HG02981 (cell line): ENCODE results near the gene DACT3.

ENCODE experiments used
- ATAC-seq: cut with Tn5 transposase; IDR thresholded peaks from one replicate; pipeline ENCODE4 v1.9.1; 2021; ENCODE audit warnings: mild to moderate bottlenecking, moderate library complexity; ENCODE audit not compliant: unreplicated experiment

DACT3 gene

DNA sequence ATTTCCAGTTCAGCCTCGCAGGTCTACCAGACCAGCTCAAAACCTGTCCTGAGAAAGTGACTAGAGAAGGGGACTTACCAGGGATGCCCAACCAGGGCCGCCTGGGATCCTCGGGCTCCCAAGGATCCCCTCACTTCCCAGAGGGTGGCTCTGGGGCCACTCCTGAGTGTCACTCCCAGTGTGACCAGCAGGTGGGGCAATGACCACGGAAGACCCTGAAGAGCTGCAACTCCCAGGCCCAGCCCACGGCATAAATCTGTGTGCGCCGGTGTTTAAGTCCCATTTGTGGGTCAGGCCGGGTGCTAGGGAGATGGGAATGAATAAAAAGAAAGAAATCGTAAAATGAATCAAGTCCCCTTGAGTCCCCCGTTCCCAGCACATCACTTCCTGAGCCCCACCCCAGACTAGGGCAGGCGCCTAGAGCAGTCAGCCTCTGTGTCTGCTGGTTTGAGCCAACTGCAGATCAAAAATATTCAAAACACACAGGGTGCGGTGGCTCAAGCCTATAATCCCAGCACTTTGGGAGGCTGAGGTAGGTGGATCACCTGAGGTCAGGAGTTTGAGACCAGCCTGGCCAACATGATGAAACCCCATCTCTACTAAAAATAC lies 46.8 kb downstream of the DACT3 start:
- ATAC-seq, result no peak

DNA sequence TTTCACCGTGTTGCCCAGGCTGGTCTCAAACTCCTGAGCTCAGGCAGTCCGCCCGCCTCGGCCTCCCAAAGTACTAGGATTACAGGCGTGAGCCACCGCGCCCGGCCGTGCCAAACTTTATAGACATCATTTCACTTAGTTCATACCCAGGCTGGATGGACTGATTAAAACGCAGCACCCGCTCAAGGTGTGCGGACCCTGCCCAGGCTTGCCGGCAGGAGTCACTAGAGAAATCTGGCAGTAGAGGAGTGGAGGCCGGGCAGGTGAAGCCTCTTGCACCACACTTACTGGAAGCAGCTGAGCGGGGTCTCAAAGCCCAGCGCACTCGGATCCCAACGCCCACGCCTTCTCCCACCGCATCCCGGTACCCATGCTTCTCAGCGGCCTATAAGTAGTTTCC lies 47.5 kb downstream of the DACT3 start:
- ATAC-seq, result no peak

DNA sequence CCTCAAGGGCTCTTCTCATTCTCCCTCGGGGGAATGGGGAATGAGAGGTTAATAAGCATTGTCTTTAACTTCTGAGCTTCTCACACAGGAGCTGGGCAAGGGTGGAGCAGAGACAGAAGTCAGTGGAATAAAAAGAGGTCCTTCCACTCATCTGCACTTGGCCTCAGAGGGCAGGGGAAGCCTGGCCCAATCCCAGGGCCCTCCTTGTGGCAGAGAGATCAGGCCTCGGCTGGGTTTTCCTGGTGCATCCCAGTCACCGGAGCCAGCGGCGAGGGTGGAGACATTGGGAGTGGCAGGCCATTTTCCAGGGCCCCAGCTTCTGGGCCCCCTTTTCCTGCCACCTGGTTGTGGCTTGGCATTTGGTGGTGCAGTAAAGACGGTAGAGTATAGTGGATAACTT lies 49.2 kb downstream of the DACT3 start:
- ATAC-seq, result no peak

DNA sequence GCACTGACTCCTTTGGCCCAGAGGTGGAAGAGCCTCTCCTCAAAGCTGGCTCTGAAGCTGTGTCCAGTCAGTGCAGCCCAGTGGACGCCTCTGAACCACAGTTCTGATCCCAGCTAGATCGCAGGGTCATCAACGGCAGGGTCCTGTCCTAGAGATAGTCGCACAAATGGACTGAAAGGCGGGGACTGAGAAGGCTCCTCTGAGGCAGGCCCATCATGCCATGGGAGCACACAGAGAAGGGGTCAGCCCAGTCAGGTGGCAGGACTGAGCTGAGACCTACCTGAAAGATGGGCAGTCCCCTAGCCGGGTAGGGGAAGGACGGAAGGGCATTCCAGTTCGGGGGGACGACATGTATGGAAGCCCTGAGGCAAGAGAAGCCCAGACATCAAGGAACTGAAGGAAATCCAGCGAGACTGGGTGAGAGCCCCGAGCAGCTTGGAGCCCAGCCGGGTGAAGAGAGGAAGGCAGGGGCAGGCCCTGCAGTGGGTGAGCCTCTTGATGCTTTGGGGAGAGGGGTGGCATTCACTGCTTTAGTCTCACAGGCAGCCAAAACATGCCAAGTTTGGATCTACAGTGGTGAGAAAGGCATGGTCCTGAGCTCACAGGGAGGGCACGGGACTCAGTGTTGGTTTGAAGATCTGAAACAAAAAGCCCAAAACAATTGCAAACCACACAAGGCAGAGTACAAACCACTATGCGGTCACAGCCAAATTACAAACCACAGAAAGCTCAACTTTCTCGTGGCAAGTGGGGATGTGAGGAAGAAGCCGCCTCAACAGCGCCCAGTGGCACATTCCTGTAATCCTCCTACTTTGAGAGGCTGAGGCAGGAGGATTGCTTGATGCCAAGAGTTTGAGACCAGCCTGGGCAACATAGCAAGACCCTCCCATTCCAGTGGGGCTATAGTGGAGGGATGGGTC lies 49.9 kb downstream of the DACT3 start:
- no peak for ATAC-seq

DNA sequence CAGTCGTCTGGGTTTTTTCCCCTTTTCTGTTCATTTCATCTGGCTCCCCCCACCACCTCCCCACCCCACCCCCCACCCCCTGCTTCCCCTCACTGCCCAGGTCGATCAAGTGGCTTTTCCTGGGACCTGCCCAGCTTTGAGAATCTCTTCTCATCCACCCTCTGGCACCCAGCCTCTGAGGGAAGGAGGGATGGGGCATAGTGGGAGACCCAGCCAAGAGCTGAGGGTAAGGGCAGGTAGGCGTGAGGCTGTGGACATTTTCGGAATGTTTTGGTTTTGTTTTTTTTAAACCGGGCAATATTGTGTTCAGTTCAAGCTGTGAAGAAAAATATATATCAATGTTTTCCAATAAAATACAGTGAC lies 50.6 kb downstream of the DACT3 start:
- no peak for ATAC-seq

DNA sequence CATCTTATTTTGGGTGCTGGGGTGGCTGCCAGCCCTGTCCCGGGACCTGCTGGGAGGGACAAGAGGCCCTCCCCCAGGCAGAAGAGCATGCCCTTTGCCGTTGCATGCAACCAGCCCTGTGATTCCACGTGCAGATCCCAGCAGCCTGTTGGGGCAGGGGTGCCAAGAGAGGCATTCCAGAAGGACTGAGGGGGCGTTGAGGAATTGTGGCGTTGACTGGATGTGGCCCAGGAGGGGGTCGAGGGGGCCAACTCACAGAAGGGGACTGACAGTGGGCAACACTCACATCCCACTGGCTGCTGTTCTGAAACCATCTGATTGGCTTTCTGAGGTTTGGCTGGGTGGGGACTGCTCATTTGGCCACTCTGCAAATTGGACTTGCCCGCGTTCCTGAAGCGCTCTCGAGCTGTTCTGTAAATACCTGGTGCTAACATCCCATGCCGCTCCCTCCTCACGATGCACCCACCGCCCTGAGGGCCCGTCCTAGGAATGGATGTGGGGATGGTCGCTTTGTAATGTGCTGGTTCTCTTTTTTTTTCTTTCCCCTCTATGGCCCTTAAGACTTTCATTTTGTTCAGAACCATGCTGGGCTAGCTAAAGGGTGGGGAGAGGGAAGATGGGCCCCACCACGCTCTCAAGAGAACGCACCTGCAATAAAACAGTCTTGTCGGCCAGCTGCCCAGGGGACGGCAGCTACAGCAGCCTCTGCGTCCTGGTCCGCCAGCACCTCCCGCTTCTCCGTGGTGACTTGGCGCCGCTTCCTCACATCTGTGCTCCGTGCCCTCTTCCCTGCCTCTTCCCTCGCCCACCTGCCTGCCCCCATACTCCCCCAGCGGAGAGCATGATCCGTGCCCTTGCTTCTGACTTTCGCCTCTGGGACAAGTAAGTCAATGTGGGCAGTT lies 51.2 kb downstream of the DACT3 start:
- ATAC-seq, result no peak

DNA sequence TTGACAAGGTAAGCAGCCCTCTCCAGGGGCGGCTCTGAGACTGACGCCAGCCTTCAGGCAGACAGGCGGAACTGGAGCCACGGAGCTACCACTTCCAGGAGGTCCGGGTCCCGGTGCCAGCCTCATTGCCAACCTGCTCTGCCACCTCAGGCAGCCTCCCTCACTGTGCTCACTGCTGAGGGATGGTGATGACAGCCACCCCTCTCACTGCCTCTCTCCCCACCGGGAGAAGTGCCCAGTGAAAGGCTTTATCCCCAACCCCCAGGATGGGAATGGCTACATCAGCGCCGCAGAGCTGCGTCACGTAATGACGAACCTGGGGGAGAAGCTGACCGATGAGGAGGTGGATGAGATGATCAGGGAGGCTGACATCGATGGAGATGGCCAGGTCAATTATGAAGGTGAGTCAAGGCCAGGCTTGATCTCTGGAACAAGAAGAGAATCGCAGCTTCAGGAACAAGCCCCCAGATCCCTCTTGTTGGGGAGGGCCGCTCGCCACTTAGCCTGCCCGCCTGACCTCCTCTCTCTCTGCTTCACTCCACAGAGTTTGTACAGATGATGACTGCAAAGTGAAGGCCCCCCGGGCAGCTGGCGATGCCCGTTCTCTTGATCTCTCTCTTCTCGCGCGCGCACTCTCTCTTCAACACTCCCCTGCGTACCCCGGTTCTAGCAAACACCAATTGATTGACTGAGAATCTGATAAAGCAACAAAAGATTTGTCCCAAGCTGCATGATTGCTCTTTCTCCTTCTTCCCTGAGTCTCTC lies 52.2 kb downstream of the DACT3 start:
- no peak for ATAC-seq

DNA sequence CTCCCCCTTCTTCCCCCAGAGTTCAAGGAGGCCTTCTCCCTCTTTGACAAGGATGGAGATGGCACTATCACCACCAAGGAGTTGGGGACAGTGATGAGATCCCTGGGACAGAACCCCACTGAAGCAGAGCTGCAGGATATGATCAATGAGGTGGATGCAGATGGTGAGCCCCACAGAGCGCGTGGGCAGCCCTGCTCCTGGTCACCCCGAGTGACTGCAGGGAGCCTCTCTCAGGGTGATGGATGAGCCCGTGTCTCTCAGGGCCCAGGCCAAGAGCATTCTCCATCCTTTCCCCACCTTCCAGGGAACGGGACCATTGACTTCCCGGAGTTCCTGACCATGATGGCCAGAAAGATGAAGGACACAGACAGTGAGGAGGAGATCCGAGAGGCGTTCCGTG lies 52.8 kb downstream of the DACT3 start:
- no peak for ATAC-seq

DNA sequence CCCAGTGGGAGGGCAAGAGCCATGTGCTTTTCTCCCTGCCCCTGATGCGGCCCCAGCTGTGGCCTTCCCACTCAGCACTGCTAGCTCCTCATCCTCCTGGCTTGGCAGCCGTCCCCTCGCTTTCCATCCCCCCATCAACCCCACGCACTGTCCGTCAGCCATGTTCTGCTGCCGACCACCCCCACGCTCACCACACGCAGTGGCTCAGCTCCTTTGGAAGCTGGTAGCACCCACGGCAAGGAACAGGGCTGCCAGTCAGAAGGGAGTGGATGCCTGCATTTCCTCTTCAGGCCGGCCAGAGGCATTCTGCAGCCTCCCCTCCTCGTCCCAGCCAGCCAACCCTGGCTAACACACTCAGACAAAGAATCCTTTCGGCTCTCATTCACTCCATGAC lies 53.5 kb downstream of the DACT3 start:
- no peak for ATAC-seq

DNA sequence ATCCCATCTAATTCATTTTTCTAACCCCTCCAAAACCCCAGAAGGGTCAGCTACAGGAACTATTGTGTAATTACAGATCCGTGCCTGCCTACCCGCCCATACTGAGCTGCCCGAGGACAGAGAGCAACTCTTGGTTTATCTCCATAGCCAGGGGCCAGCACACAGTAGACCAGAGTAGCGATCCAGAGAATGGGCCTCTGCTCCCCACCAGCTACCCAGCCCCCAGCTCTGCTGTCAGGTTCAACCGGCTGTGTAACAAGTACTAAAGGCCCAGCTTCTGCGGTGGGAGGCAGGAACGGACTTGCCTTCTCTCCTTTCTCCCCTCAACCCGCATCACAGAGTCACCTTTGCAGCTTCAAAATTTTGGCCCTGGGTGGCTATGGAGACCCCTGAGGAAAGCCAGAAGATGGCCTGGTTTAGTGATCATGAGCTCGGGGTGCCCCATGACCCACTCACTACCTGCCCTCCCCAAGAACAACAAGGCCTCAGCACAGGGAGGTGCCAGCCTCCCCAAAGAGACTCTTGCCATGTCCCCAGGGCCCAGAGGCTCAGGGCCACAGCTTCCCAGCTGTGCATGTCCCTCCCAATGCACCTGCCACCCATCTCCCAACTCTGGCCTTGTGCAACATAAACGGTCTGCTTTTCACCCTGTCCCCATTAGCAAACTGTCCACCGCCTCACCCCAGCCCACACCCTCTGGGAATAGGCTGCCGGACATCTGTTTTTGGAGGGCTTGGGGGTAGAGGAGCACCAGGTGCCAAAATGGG lies 54.1 kb downstream of the DACT3 start:
- ATAC-seq, result no peak

DNA sequence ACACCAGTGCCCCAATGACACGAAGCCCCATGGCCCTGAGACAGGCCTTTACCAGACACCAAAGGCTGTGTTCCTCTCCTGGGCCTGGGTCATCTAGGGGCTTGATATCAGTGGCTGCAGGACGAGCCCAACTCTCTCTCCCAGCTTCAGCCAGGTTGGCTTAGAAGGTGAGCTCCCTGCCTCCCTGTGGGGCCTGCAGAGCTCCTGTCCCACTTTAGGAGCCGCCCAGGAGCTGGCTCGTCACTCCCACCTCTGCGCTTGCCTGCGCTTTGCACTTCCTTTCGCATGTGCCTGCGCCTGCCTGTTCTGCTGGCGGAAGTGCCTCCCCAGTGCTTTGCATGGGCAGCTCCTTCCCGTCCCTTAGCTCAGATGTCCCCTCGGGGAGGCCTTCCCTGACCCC lies 55.0 kb downstream of the DACT3 start:
- ATAC-seq, result no peak

DNA sequence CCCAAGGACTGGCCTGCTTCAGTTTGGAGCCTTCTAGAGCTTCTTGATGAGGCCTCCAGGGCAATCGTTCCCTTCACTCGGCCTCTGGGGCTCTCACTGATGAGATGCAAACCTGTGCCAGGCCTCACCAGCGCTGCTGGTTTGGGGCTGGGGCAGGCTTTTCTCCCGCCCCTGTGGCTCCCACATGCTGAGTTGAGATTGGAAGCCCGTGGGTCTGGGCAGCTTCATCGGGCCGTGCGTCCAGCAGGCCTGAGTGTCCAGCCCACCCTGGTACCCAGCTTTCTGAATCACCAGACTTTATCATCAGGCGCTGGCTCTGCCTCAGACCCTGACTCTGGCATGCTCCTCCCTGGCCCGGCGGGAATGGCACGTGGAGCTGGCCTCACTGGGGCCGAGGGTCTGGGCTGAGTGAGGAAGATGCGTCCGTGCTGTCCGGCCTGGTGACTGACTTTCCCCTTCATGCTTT lies 55.6 kb downstream of the DACT3 start:
- ATAC-seq, result no peak

DNA sequence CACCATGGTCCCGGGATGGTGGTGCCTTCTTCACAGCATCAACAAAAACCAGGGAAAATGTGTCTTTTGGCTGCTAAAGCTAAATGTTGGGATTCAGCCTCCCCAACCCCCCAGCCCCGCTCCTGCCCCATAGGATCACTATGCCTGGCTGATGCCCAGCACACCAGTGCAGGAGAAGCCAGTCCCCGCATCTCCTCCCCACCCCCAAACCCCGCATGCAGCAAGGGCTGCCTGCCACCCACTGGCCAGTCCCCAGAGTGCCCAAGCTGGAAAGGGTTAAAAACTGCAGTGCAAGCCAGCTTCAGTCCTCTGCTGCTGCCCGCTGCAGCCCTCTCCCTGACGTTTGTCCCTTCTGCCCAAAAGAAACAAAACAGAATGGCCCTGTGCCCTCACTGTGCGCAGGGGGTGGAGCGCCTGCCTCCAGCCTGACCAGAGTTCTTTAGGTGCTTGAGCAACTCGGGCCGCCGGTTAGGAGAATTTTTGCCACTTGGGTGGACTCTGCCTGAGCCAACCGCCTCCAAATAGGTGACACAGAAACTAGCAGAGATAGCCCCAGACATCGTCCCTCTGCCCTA lies 56.1 kb downstream of the DACT3 start:
- no peak for ATAC-seq

DNA sequence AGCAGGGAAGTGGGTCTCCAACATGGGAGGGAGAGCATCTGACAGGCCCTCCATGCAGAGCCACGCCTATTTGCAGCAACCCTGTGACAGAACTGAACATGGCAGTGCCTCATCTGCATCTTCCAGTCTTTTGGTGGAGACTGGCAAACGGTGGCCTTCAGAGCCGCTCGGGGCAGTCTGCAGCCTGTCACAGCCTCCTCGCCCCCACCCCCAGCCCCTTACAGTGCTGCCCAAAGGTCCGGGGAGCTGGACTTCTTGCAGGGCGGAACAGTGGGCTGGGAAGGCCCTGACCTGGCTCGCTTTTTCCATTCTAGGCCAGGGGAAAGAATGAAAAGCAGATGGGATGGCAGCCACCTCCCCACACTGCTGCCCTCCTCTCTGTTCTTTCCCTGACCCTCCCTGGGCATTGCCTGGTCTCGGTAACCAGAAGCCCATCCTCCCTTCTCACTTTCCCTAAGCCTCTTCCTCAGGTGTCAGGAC lies 57.2 kb downstream of the DACT3 start:
- ATAC-seq, result no peak

DNA sequence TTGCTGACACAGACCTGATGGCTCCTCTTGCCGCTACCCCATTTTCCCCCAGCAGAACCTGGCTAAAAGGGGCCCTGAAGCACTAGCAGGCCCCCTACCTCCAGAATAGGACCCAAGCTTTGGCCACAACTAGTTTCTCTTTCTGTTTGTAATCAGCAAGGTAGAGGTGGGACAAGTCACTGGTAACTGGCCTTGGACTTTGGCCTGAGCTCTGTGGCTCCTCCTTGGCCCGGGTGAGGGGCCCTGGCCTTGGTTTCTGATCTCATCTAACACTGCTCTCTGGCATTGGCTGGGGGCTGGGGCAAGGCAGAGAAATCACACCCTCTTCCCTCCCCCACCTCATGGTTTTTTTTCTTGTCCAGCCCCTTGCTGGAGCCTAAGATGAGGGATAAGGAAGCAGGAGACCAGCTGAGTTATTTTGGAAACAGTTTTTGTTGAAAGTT lies 57.8 kb downstream of the DACT3 start:
- no peak for ATAC-seq

DNA sequence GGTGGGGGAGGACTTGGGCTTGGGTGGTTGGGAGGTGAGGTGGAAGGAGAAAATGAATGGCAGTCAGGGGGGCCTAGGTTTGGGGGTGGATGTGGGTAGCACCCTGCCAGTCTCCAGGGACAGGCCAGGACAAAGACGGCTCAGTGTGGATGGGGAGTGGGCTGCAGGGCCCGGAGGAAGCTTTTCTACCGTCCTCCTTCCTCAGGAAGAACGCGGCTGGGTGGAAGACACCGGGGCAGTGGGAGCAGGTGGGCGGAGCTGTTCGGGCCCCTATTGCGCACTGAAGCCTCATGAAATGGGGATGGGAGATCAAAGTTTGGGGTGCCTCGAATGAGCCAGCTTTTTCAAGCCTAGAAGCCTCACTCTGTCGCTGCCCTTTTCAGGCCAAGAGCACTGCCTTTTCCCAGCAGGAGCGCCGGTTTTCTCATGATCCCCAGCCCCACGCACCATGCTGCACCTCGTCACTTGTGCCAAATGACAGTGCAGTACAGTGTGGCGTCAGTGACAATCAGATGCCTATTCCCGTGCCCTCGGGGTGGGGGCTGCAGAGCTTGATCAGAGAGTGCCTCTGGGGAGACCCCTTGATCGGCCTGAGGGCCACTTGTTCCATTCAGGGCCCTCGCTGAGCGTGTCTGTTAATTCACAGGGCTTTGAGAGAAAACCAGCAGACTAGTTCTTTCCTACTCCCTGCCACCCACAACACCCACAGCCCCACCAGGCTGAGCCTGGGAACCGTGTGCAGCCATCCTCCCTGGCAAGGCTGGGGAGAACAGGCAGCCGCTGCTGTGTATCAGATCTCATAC lies 58.4 kb downstream of the DACT3 start:
- no peak for ATAC-seq

DNA sequence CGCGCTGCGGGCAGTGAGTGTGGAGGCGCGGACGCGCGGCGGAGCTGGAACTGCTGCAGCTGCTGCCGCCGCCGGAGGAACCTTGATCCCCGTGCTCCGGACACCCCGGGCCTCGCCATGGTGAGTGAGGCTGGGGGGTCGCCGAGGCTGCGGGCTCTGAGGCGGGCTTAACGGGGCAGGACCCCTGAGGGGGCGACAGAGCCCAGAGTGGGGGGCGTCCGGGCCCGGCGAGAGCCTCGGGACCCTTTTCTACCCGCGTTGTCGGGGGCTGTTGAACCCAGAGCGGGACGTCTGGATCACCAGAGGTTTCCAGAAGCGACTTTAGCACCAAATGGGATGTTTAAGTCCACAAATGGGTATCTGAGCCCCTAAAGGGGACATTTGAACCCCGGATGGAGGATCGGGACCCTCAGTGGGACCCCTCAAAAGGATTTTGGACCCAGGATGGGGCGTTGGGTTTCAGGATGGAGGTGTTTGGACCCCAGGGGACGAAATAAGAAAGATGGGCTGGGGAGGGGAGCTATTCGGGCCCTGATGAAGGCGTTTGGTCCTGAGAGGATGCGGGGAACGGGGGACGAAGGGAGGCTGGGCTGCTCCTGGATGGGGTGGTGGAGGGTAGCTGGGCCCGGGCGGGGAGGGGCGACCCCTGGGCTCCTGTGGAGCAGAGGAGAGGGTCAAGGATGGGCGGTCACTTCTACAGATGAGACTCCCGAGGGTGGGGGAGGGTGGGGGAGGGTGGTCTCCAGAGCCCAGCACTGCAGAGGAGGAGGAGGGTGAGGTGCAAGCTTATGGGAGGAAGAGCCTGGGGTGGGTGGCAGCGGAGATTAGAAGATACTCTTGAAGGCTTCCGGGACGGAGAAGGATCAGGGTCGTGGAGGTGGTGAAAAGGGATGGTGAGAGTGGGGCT lies 59.4 kb downstream of the DACT3 start, which contains the start of gene CALM3:
CALM3 (plus strand) TSS at position 13 of the 907 bp plus-strand sequence; CDS start at position 118, 105 bp downstream.
- ATAC-seq, result no peak
